SK-N-MC (cell line): ENCODE measurements around the gene FOXS1.

Source experiments
- EZH2 ChIP-seq: fragments of 200-600 bp; sonication (generic); IDR thresholded peaks from one replicate; pipeline ENCODE4 v1.6.1; 2017; ENCODE audit warnings: antibody characterized with exemption
- POLR2AphosphoS5 ChIP-seq: IDR thresholded peaks from 2 replicates; pipeline ENCODE4 v1.6.1; 2012; ENCODE audit warnings: mild to moderate bottlenecking, low read depth, low read length, borderline replicate concordance

DNA sequence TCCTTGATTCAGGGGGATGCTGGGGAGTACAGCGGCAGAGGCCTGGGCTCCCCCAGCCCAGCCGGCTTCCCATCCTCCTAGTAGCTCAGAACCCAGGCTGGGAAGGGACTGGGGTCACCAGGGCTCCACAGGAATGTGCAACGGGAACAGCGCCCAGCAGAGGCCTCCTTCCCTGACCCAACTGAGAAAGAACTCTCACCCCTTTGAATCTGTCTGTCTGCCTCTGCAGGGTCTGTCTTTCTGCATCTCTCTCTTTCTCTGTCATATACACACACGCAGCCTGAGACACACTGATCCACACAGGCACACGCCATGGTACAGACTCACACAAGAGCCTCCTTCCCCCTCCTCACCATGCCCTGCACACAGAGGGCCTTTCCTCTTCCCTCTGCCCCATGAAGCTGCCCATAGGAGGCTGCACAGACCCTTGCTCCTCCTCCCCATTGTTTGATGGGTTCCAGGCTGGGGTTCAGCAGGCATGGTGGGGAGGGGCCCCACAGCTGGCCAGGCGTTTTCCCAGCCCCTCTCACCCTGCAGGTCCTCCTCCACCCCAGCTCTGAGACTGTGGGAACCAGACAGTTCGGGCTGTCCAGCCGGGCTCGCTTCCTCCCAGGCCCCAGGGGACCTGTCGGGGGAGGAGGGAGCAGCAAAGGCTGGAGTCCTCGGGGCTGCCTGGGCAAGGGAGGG lies 2.8 kb downstream of the FOXS1 start:
- TF ChIP-seq EZH2, result no peak
- no peak for TF ChIP-seq POLR2AphosphoS5
